GM21619 (cell line): Measurements from ENCODE around the gene NAXE.

Source experiments
- ATAC-seq: cut with Tn5 transposase; IDR thresholded peaks from one replicate; pipeline ENCODE4 v1.9.1; 2021; ENCODE audit not compliant: unreplicated experiment

NAXE gene

DNA sequence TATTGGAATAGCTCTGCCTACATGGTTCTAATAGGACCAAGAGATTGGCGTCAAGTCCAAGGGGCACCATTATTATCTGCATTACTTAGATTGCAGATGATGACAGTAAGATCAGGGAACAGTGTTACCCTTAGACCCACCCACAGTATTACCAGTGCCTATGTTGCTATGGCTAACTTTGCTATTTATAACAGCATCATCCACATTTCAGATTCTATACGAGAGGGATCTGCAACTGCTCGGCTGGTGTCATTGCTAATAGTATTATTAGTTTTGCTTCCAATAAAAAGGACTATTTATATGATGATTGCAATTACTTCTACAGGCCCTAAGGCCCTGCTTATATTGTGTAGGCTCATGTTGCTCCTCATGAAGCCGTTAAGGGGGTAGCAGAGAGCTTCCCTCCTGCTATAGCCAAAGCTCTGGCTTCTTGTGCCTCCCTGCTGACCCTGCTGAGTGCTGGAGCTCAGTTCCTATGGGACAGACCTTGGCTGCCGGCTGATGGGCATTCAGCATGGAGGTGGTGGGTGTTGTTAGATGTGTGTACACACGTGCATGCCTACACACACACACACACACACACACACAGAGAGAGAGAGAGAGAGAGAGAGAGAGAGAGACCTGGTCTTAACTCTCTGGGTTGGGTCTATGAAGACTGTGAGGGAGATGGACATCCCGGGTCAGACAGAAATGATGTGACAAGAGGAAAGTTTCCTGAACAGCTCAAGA lies 51.6 kb downstream of the NAXE start:
- ATAC-seq: no peak

DNA sequence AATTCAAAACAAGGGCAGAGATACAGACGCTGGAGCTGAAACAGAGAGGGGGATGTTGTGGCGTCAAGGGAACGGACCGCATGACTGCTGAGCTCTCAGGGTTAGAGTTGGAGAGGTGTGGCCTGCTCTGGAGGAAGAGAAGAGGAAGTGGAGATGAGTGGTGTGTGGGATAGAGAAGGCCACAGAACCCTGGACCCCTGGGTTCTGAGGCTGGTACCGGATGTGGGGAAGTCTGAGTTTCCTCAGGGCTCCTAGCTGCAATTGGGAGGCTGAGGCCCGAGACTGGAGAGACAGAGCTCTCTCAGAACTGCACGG lies 52.2 kb downstream of the NAXE start:
- ATAC-seq: no peak
